GM13976 (cell line): ENCODE measurements around the gene WDR76.
"Not testable (repeated sequence)": the region's sequence is repeated elsewhere in the genome, so short reads cannot be mapped to it uniquely, and the experiment has no call there.

Source experiments
- DNase-seq: peaks from one replicate; pipeline ENCODE4 v3.0.0; 2012; ENCODE audit warnings: low spot score
- in situ Hi-C: fragments of 300-500 bp; cut with MboI; formaldehyde crosslinking; loops from one replicate; pipeline ENCODE4 v1.12.0; 2022; ENCODE audit warnings: low sequenced_read_pairs, mixed read lengths, inconsistent platforms; ENCODE audit not compliant: unreplicated experiment
- TF ChIP-seq, protein P1 (sequence below): IDR thresholded peaks from 2 replicates; pipeline ENCODE4 v1.5.1; 2012; ENCODE audit warnings: borderline replicate concordance, mild to moderate bottlenecking; ENCODE audit not compliant: insufficient read depth; ENCODE audit errors: extremely low read depth, missing control alignments, control extremely low read depth

WDR76 gene

GRCh38 chr15:43824302-43825246 is 2.2 kb upstream of the WDR76 start, which contains the start of gene MFAP1:
MFAP1 (minus strand) TSS chr15:43824690; CDS start chr15:43824569, 121 bp downstream.
- in situ Hi-C loops: no loop called here
- TF ChIP-seq, protein P1, sequence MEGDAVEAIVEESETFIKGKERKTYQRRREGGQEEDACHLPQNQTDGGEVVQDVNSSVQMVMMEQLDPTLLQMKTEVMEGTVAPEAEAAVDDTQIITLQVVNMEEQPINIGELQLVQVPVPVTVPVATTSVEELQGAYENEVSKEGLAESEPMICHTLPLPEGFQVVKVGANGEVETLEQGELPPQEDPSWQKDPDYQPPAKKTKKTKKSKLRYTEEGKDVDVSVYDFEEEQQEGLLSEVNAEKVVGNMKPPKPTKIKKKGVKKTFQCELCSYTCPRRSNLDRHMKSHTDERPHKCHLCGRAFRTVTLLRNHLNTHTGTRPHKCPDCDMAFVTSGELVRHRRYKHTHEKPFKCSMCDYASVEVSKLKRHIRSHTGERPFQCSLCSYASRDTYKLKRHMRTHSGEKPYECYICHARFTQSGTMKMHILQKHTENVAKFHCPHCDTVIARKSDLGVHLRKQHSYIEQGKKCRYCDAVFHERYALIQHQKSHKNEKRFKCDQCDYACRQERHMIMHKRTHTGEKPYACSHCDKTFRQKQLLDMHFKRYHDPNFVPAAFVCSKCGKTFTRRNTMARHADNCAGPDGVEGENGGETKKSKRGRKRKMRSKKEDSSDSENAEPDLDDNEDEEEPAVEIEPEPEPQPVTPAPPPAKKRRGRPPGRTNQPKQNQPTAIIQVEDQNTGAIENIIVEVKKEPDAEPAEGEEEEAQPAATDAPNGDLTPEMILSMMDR: no peak
- peak; percentile 92 for DNase-seq

GRCh38 chr15:43825305-43825704 is 1.5 kb upstream of the WDR76 start:
- DNase-seq, in situ Hi-C loops: not testable (repeated sequence)

DNA sequence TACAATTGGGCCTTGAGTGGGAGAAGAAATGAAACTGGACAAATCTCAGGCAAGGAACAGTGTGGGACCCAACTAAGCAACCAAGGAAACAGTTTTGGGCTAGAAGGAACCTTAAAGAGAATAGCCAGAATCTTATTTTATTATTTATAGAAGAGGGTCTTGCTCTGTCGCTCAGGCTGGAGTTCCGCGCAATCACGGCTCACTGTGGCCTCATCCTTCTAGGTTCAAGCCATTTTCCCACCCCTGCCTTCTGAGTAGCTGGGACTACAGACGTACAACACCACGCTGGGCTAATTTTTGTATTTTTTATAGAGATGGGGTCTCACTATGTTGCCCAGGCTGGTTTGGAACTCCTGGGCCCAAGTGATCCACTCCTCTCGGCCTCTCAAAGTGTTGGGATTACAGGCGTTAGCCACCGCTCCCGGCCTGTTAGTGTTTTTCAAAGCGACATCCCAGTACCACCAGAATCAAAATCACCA is 734 bp upstream of the WDR76 start:
- TF ChIP-seq, protein P1: no peak
- no peak for DNase-seq
- in situ Hi-C loops: no loop called here

GRCh38 chr15:43828061-43828657 is 1.4 kb downstream of the WDR76 start:
- TF ChIP-seq, protein P1: no peak
- in situ Hi-C loops: no loop called here
- DNase-seq: peak; percentile 40

DNA sequence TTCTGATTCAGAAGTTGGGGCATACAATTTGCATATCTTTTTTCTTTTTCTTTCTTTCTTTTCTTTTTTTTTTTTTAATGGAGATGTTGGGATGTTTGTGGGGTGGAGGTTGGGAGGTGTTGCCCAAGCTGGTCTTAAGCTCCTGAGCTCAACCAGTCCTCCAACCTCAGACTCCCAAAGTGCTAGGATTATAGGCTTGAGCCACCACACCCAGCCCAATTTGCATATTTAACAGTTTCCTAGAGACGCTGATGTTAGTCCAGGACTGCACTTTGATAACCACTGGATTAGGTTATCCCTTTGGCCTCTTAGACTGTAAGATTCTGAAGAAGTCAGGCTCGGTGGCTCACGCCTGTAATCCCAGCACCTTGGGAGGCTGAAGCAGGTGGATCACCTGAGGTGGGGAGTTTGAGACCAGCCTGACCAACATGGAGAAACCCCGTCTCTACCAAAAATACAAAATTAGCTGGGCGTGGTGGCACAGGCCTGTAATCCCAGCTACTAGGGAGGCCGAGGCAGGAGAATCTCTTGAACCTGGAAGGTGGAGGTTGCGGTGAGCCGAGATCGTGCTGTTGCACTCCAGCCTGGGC is 3.2 kb downstream of the WDR76 start:
- in situ Hi-C loops, DNase-seq: not testable (repeated sequence)

DNA sequence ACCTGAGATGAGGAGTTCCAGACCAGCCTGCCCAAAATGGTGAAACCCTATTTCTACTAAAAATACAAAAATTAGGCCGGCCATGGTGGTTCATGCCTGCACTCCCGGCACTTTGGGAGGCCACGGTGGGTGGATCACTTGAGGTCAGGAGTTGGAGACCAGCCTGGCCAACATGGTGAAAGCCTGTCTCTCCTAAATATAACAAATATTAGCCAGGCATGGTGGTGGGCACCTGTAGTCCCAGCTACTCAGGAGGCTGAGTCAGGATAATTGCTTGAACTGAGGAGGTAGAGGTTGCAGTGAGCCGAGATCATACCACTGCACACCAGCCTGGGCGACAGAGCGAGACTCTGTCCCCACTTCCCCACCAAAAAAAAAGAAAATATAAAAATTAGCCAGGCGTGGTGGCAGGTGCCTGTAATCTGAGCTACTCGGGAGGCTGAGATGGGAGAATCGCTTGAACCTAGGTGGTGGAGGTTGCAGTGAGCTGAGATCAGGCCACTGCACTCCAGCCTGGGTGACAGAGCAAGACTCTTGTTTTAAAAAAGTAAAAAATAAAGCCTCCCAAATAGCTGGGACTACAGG is 4.0 kb downstream of the WDR76 start:
- DNase-seq, in situ Hi-C loops: not testable (repeated sequence)

DNA sequence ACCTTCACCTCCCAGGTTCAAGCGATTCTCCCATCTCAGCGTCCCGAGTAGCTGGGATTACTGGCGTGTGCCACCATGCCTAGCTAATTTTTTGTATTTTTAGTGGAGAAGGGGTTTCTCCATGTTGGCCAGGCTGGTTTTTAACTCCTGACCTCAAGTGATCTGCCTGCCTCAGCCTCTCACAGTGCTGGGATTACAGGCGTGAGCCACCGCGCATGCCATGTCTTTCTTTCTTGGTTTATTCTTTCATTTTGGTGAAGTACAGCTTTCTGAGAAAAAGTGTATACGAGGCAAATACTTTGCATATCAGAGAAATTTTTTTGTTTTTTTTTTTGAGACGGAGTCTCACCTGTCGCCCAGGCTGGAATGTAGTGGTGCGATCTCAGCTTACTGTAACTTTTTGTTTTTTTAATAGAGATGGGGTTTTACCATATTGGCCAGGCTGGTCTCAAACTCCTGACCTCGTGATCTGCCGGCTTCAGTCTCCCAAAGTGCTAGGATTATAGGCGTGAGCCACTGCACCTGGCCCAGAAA is 4.8 kb downstream of the WDR76 start:
- DNase-seq, in situ Hi-C loops: not testable (repeated sequence)

GRCh38 chr15:43832485-43832884 is 5.7 kb downstream of the WDR76 start:
- DNase-seq, in situ Hi-C loops: not testable (repeated sequence)

DNA sequence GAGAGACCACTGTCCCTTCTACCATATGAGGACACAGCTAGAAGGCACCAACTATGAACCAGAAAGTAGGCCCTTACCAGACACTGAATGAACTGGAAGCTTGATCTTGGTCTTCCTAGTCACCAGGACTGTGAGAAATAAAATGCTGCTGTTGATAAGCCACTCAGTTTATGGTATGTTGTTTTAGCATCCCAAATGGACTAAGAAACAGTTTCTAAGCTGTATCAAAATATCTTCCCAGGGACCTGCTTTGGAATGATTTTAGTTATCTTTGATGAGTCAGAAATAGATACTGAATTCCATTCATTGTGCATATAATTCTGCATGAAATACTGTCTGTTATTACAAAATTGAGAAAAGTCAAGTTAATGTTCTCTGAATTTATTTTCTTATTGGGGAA is 18.6 kb downstream of the WDR76 start:
- TF ChIP-seq, protein P1: no peak

More for the DNA sequence above, 18.6 kb downstream of the WDR76 start:
- in situ Hi-C loops: no loop called here
- DNase-seq: no peak
